OCI-LY7 (cell line): ENCODE results near the gene TMEM212.

Experiments
- CTCF ChIP-seq: fragments of 200-600 bp; sonication (generic); conservative IDR thresholded peaks from 2 replicates; pipeline ENCODE4 v1.5.1; 2014; ENCODE audit warnings: mild to moderate bottlenecking, antibody characterized with exemption, low read length, moderate library complexity, mixed read lengths
- EZH2phosphoT487 ChIP-seq: fragments of 200-600 bp; sonication (generic); IDR thresholded peaks from 2 replicates; pipeline ENCODE4 v1.6.1; 2018; ENCODE audit warnings: low read depth, borderline replicate concordance, mild to moderate bottlenecking, mixed run types, antibody characterized with exemption, low read length, moderate library complexity, mixed read lengths

GRCh38 chr3:171906951-171907676, 64.0 kb downstream of the TMEM212 start:
- TF ChIP-seq CTCF (no peak), EZH2phosphoT487 (no peak)
